ENCODE measurements around the gene STT3A.
"Not testable (repeated sequence)": the region's sequence is repeated elsewhere in the genome, so short reads cannot be mapped to it uniquely, and the experiment has no call there.

The STT3A gene

GRCh38 chr11:125592305-125593113 is at the start of gene STT3A:
STT3A (plus strand) TSS chr11:125592852; CDS start chr11:125595916, 3,064 bp downstream.
- peak; percentile 100 for DNase-seq

GRCh38 chr11:125550780-125551179 is 41.9 kb upstream of the STT3A start:
- no peak for DNase-seq

- DNase-seq: no peak
Observed at GRCh38 chr11:125551835-125552342, 40.8 kb upstream of the STT3A start.

- no peak for DNase-seq
Observed at GRCh38 chr11:125552927-125553326, 39.7 kb upstream of the STT3A start.

GRCh38 chr11:125553357-125553756 is 39.3 kb upstream of the STT3A start:
- DNase-seq: no peak

GRCh38 chr11:125554038-125554437 is 38.6 kb upstream of the STT3A start:
- no peak for DNase-seq

- DNase-seq: no peak
Observed at GRCh38 chr11:125559888-125560287, 32.8 kb upstream of the STT3A start.

- no peak for DNase-seq
Observed at GRCh38 chr11:125561924-125562323, 30.7 kb upstream of the STT3A start.

GRCh38 chr11:125562430-125562829 is 30.2 kb upstream of the STT3A start:
- DNase-seq: no peak

- DNase-seq: no peak
Observed at GRCh38 chr11:125564357-125564756, 28.3 kb upstream of the STT3A start.

- no peak for DNase-seq
Observed at GRCh38 chr11:125566235-125566634, 26.4 kb upstream of the STT3A start.

- DNase-seq: peak; percentile 94
Observed at GRCh38 chr11:125568970-125569914, 23.4 kb upstream of the STT3A start, which contains the start of gene EI24. EI24 (plus strand) TSS chr11:125569477; CDS start chr11:125572528, 3,051 bp downstream.

GRCh38 chr11:125569915-125570621 is 22.6 kb upstream of the STT3A start:
- DNase-seq: no peak

GRCh38 chr11:125570952-125571351 is 21.7 kb upstream of the STT3A start:
- DNase-seq: no peak

- DNase-seq: no peak
Observed at GRCh38 chr11:125572916-125573315, 19.7 kb upstream of the STT3A start.

GRCh38 chr11:125577181-125577580 is 15.5 kb upstream of the STT3A start:
- not testable (repeated sequence) for DNase-seq

- DNase-seq: no peak
Observed at GRCh38 chr11:125578783-125579182, 13.9 kb upstream of the STT3A start.

- DNase-seq: no peak
Observed at GRCh38 chr11:125579811-125580210, 12.8 kb upstream of the STT3A start.

- no peak for DNase-seq
Observed at GRCh38 chr11:125583496-125583895, 9.2 kb upstream of the STT3A start.

- no peak for DNase-seq
Observed at GRCh38 chr11:125585487-125585886, 7.2 kb upstream of the STT3A start.

- no peak for DNase-seq
Observed at GRCh38 chr11:125586623-125587022, 6.0 kb upstream of the STT3A start.

- DNase-seq: no peak
Observed at GRCh38 chr11:125587480-125587879, 5.2 kb upstream of the STT3A start.

- DNase-seq: no peak
Observed at GRCh38 chr11:125588505-125588904, 4.1 kb upstream of the STT3A start.
